Muscle of leg (tissue), 11 donors: ENCODE results near the gene LINGO3. TPM values are rescaled to one million over a fixed set of nuclear protein-coding genes. Genes with fewer than 3 reads are reported as not detected.

Source experiments
- DNase-seq: peaks from one replicate; pipeline ENCODE4 v3.0.0; 2013
- H3K27ac ChIP-seq: one replicate; pipeline ENCODE4 v1.5.1; 2013; ENCODE audit warnings: mild to moderate bottlenecking, low read length, control low read depth
- H3K27me3 ChIP-seq: one replicate; pipeline ENCODE4 v1.6.1; 2013; ENCODE audit warnings: low read length; ENCODE audit not compliant: control insufficient read depth, insufficient read depth
- H3K36me3 ChIP-seq: one replicate; pipeline ENCODE4 v1.6.1; 2013; ENCODE audit warnings: low read length; ENCODE audit not compliant: control insufficient read depth, insufficient read depth
- H3K4me1 ChIP-seq: one replicate; pipeline ENCODE4 v1.6.1; 2013; ENCODE audit warnings: low read length; ENCODE audit not compliant: control insufficient read depth, insufficient read depth
- H3K4me3 ChIP-seq: one replicate; pipeline ENCODE4 v1.5.1; 2013; ENCODE audit warnings: low read length, control low read depth
- H3K9me3 ChIP-seq: replicated peaks from 2 replicates; pipeline ENCODE4 v1.6.1; 2013; ENCODE audit warnings: low read depth, low read length; ENCODE audit not compliant: control insufficient read depth
- WGBS: methylation state at CpG from one replicate; pipeline ENCODE4 v1.1.5; 2013; ENCODE audit warnings: missing lambda C conversion rate; ENCODE audit not compliant: insufficient coverage; 5-methylcytosine and 5-hydroxymethylcytosine counted together
- polyA plus RNA-seq, 8 donors: library from polyadenylated mRNA; unstranded; fragments of 120-200 nt; gene quantifications; one replicate each; pipeline versions ENCODE4 v1.2.1 to v1.2.3, GENCODE V29; 2013; ENCODE audit warnings: inconsistent platforms in 1 of 8, low replicate concordance in 1 of 8; ENCODE audit not compliant: insufficient read length in 8 of 8, insufficient read depth in 1 of 8
- total RNA-seq: library from RNA; stranded (reverse); fragments of 120-200 nt; gene quantifications from one replicate; pipeline ENCODE4 v1.2.4, GENCODE V29; 2013

LINGO3 gene
- total and polyA plus RNA-seq, 9 donors, result 0.07 to 0.15 (median 0.09) TPM; not detected in 3

DNA sequence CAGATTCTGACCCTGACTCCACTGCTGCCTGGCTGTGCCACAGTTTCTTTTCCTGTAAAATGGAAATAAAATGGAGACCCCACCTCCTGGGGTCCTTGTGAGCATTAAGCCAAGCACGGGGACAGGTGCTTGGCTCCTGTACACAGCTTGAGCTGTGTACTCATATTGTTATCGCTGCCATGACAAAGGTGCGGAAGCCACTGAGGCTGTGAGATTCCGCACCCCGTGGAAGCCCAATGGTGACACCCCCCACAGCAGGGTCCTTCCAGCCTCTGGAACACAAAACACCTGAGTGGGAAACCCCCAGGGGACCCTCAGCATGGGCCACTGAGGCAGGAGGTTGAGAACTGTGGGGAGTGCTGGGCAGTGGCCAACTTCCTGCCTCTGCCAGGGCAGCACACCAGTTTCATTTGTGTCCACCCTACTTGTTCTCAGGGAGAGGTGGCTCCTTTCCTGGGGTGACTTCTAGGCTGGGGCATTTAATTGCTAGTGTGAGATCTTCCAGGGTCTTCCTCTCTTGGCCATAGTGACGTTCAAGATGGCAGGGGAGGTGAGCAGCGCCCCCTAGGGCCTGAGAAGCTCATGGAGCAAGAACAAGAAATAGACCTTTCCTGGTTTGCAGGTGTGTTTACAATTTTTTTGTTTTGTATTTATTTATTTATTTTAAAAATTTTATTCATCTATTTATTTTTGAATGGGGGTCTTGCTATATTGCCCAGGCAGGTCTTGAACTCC lies 46.3 kb downstream of the LINGO3 start:
- Histone ChIP-seq H3K27me3 (no peaks in the 10 kb centered on the region), H3K9me3 (no peaks in the 10 kb centered on the region), H3K4me3 (no peak overlapping the region), H3K36me3 (no peaks in the 10 kb centered on the region), H3K27ac (no peak overlapping the region), H3K4me1 (peaks cover 13% of the 10 kb centered on the region)
- DNase-seq, result no peak
- WGBS, result 94% methylated on average over 5 of the region's 7 CpGs

DNA sequence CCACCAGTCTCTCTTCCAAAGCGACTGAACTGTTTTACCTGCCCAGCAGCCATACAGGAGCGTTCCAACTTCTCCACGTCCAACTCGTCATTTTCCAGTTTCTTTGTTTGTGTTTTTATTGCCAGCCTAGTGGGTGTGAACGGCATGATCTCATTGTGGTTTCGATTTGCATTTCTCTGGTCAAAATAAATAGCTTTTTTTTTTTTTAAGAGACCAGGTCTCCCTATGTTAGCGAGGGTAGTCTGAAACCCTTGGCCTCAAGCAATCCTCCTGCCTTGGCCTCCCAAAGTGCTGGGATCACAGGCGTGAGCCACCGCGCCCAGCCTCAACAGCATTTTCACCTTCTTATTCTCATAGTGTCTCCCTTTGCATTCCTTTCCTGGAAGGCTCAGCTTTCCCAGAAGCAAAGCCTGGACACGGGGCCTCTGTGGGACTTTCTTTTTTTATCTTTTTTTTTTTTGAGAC lies 47.6 kb downstream of the LINGO3 start:
- Histone ChIP-seq H3K4me1 (peaks cover 16% of the 10 kb centered on the region), H3K9me3 (no peaks in the 10 kb centered on the region), H3K27me3 (no peaks in the 10 kb centered on the region), H3K36me3 (no peaks in the 10 kb centered on the region), H3K4me3 (no peak overlapping the region), H3K27ac (no peak overlapping the region)
- 91% methylated on average over 8 of the region's 11 CpGs for WGBS
- DNase-seq, result no peak

DNA sequence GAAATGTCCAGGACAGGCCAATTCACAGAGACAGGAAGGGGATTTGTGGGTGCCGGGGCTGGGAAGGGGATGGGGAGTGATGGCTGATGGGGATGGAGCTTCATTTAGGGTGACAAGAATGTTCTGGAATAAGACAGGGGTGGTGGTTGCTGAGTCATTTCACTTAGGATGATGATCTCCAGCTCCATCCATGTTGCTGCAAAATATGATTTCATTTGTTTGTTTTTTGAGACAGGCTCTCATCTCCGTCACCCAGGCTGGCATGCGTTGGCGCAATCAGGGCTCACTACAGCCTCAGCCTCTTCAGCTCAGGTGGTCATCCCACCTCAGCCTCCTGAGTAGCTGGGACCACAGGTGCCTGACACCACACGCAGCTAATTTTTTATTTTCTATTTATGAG lies 48.6 kb downstream of the LINGO3 start:
- 86% methylated on average over 5 of the region's 5 CpGs for WGBS
- H3K4me3 ChIP-seq, result no peak overlapping the region
- peaks cover under 1% of the 10 kb centered on the region for H3K27me3 ChIP-seq
- DNase-seq, result no peak
- peaks cover 24% of the 10 kb centered on the region for H3K4me1 ChIP-seq
- no peaks in the 10 kb centered on the region for H3K9me3 ChIP-seq
- peaks cover under 1% of the 10 kb centered on the region for H3K36me3 ChIP-seq
- no peak overlapping the region for H3K27ac ChIP-seq

Other genes with a start within 250 kb of the LINGO3 start
- 7.4 TPM for gene MOB3A, start 211.8 kb downstream of the LINGO3 start, total RNA-seq
- gene MOB3A, start 211.8 kb downstream of the LINGO3 start, polyA plus RNA-seq, result 10 to 100 TPM; 14.7 to 22.1 (median 17.3) TPM
- gene IZUMO4, start 211.2 kb downstream of the LINGO3 start, total RNA-seq, result 1.8 TPM
- 1 to 10 TPM; 1.7 to 4.0 (median 2.1) TPM for gene IZUMO4, start 211.2 kb downstream of the LINGO3 start, polyA plus RNA-seq
- 34.5 TPM for gene AP3D1, start 156.6 kb downstream of the LINGO3 start, total RNA-seq
- 10 to 100 TPM; 57.2 to 82.8 (median 71.2) TPM for gene AP3D1, start 156.6 kb downstream of the LINGO3 start, polyA plus RNA-seq
- gene DOT1L, start 144.2 kb downstream of the LINGO3 start, total RNA-seq, result 5.6 TPM
- 10 to 100 TPM; 14.4 to 24.8 (median 22.1) TPM for gene DOT1L, start 144.2 kb downstream of the LINGO3 start, polyA plus RNA-seq
- 72.9 TPM for gene PLEKHJ1, start 71.8 kb downstream of the LINGO3 start, total RNA-seq
- gene PLEKHJ1, start 71.8 kb downstream of the LINGO3 start, polyA plus RNA-seq, result 10 to 100 TPM; 70.6 to 89.4 (median 76.1) TPM
- 23.8 TPM for gene SF3A2, start 71.3 kb downstream of the LINGO3 start, total RNA-seq
- gene SF3A2, start 71.3 kb downstream of the LINGO3 start, polyA plus RNA-seq, result 10 to 100 TPM; 54.7 to 89.9 (median 74.5) TPM
- 4.0 TPM for gene AMH, start 58.8 kb downstream of the LINGO3 start, total RNA-seq
- gene AMH, start 58.8 kb downstream of the LINGO3 start, polyA plus RNA-seq, result 10 to 100 TPM in 1 of 8 donors, 1 to 10 TPM in 7; 1.5 to 13.3 (median 7.4) TPM
- gene JSRP1, start 51.7 kb downstream of the LINGO3 start, total RNA-seq, result 73.2 TPM
- gene JSRP1, start 51.7 kb downstream of the LINGO3 start, polyA plus RNA-seq, result 100 to 1,000 TPM in 2 of 8 donors, 10 to 100 TPM in 6; 58.3 to 107 (median 86.5) TPM
- gene PEAK3, start 26.0 kb downstream of the LINGO3 start, total RNA-seq, result not detected
- under 1 TPM in 6 of 8 donors, not detected in 2; 0.04 to 0.12 (median 0.09) TPM for gene PEAK3, start 26.0 kb downstream of the LINGO3 start, polyA plus RNA-seq
- gene LSM7, start 20.4 kb upstream of the LINGO3 start, total RNA-seq, result 102 TPM
- 100 to 1,000 TPM in 1 of 8 donors, 10 to 100 TPM in 7; 83.0 to 101 (median 94.8) TPM for gene LSM7, start 20.4 kb upstream of the LINGO3 start, polyA plus RNA-seq
- gene SPPL2B, start 20.5 kb upstream of the LINGO3 start, total RNA-seq, result 20.8 TPM
- gene SPPL2B, start 20.5 kb upstream of the LINGO3 start, polyA plus RNA-seq, result 10 to 100 TPM; 24.6 to 66.1 (median 49.8) TPM
- gene TMPRSS9, start 52.1 kb upstream of the LINGO3 start, total RNA-seq, result 0.18 TPM
- gene TMPRSS9, start 52.1 kb upstream of the LINGO3 start, polyA plus RNA-seq, result 1 to 10 TPM in 1 of 8 donors, under 1 TPM in 7; 0.11 to 1.3 (median 0.34) TPM
- gene TIMM13, start 119.4 kb upstream of the LINGO3 start, total RNA-seq, result 104 TPM
- 100 to 1,000 TPM in 7 of 8 donors, 10 to 100 TPM in 1; 99.2 to 120 (median 107) TPM for gene TIMM13, start 119.4 kb upstream of the LINGO3 start, polyA plus RNA-seq
- gene LMNB2, start 148.8 kb upstream of the LINGO3 start, total RNA-seq, result 55.2 TPM
- gene LMNB2, start 148.8 kb upstream of the LINGO3 start, polyA plus RNA-seq, result 100 to 1,000 TPM in 2 of 8 donors, 10 to 100 TPM in 6; 61.0 to 103 (median 88.1) TPM
- 16.4 TPM for gene GADD45B, start 168.0 kb upstream of the LINGO3 start, total RNA-seq
- 10 to 100 TPM in 6 of 8 donors, 1 to 10 TPM in 2; 6.3 to 15.5 (median 12.7) TPM for gene GADD45B, start 168.0 kb upstream of the LINGO3 start, polyA plus RNA-seq